ENCODE measurements around the gene RNMT.

Gene RNMT

GRCh38 chr18:13813271-13813849 is 86.9 kb downstream of the RNMT start:
- peak; percentile 70 to 78 (median 78) for DNase-seq

All from suppressor macrophage treated with lipopolysaccharide for 1 hour (primary cell).